Subcutaneous adipose tissue (tissue), 4 donors: ENCODE results near the gene LCOR. TPM values are rescaled to one million over a fixed set of nuclear protein-coding genes. Genes with fewer than 3 reads are reported as not detected.

Source experiments
- total RNA-seq, 4 donors: library from RNA; depleted of rRNA; stranded (reverse); fragments of >200 nt; gene quantifications; one replicate each; pipeline ENCODE4 v1.1.0, GENCODE V29; 2016
- TF ChIP-seq, protein P1 (sequence below): fragments of 450-650 bp; IDR thresholded peaks from one replicate; pipeline ENCODE4 v1.5.1; 2016; ENCODE audit warnings: low read depth, mild to moderate bottlenecking, control low read depth, antibody characterized with exemption, moderate library complexity

LCOR gene
- total RNA-seq, 4 donors from 2014 or later, result 23.6 to 45.2 (median 32.9) TPM

DNA sequence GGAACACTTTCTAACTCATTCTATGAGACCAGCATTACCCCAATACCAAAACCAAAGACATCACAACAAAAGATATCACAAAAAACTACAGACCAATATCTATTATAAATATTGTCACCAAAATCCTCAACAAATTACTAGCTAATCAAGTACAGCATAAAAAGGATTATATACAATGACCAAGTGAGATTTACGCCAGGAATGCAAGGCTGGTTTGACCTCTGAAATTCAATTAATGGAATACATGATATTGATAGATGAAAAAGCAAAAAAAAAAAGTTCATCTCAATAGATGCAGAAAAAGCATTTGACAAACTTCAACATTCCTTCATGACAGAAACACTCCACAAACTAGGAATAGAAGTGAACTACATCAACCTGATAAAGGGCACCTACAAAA is 175.3 kb downstream of the LCOR start:
- TF ChIP-seq, protein P1, sequence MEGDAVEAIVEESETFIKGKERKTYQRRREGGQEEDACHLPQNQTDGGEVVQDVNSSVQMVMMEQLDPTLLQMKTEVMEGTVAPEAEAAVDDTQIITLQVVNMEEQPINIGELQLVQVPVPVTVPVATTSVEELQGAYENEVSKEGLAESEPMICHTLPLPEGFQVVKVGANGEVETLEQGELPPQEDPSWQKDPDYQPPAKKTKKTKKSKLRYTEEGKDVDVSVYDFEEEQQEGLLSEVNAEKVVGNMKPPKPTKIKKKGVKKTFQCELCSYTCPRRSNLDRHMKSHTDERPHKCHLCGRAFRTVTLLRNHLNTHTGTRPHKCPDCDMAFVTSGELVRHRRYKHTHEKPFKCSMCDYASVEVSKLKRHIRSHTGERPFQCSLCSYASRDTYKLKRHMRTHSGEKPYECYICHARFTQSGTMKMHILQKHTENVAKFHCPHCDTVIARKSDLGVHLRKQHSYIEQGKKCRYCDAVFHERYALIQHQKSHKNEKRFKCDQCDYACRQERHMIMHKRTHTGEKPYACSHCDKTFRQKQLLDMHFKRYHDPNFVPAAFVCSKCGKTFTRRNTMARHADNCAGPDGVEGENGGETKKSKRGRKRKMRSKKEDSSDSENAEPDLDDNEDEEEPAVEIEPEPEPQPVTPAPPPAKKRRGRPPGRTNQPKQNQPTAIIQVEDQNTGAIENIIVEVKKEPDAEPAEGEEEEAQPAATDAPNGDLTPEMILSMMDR, result no peak

DNA sequence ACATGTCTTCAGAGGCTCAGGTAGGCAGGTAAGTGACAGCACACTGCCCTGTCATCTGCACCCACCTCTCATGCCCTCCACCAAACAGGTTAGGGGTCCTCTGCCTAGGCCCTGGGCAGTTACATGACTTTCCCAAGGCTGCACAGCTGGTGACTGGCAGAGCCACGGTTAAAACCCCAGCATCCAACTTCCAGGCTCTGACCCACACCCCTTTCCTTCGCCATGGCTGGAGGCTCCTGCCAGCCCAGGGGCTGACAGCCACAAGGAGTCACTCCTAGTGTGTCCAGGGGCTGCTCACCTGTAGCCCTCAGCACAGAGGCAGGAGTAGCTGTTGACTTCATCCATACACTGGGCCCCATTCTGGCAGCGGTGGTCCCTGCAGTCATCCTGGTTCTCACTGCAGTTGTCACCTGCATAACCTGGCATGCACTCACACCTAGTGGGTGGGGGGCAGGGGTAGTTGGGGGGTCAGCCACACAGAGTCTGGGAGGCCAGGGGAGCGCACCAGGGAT is 178.7 kb downstream of the LCOR start:
- TF ChIP-seq, protein P1, result no peak

GRCh38 chr10:97011397-97011796 is 179.3 kb downstream of the LCOR start:
- TF ChIP-seq, protein P1, result no peak

- TF ChIP-seq, protein P1, result no peak
These were observed 180.4 kb downstream of the LCOR start for GRCh38 chr10:97012470-97012869.

DNA sequence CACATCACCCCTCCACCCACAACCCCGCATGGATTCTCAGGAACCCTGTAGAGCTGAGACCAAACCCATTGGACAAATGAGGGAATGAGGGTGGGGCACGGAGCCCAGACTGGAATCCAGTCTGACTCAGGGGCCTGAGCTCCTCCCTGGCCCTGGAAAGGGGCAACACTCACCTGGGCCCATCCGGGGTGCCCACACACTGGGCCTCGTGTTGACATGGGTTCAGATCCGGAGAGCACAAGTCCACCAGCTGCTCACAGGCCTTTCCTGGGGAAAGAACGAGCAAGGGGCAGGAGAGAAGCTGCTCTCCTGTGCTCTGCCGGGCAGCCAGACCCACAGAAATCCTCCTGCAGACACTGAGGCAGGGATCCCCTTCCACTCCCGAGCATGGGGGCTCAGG is 181.5 kb downstream of the LCOR start:
- TF ChIP-seq, protein P1, result no peak

- TF ChIP-seq, protein P1, result no peak
These were observed 181.9 kb downstream of the LCOR start for GRCh38 chr10:97013983-97014382.

- TF ChIP-seq, protein P1, result no peak
These were observed 183.1 kb downstream of the LCOR start for GRCh38 chr10:97015240-97015639.
